Adrenal gland (tissue), 12 donors: ENCODE results near the gene JOSD2. TPM values are rescaled to one million over a fixed set of nuclear protein-coding genes. Genes with fewer than 3 reads are reported as not detected.

ENCODE experiments used
- DNase-seq, 7 donors: peaks; one replicate each; pipeline ENCODE4 v3.0.0-alpha.2; 2019 to 2020
- H3K27ac ChIP-seq, 5 donors: fragments of 200-600 bp; sonication (generic) in 4 of 5; 1 replicate in 3 of 5; 2 replicates in 2 of 5; pipeline versions ENCODE4 v1.5.1 to v1.8.0; 2016 to 2020; ENCODE audit warnings: mild to moderate bottlenecking in 1 of 5
- H3K27me3 ChIP-seq: fragments of 200-600 bp; 2 replicates; pipeline ENCODE4 v1.8.0; 2021
- H3K36me3 ChIP-seq, 2 donors: fragments of 200-600 bp; replicated peaks in 1 of 2; 1 replicate in 1 of 2; 2 replicates in 1 of 2; pipeline versions ENCODE4 v1.5.1 to v1.8.0; 2018 to 2022
- H3K4me1 ChIP-seq, 2 donors: fragments of 200-600 bp; replicated peaks in 1 of 2; 1 replicate in 1 of 2; 2 replicates in 1 of 2; pipeline versions ENCODE4 v1.5.1 to v1.8.0; 2018 to 2021
- H3K4me3 ChIP-seq, 4 donors: fragments of 200-600 bp; sonication (generic) in 3 of 4; one replicate each; pipeline ENCODE4 v1.5.1; 2016 to 2018
- H3K9me3 ChIP-seq, 3 donors: fragments of 200-600 bp; sonication (generic) in 1 of 3; replicated peaks in 1 of 3; 1 replicate in 2 of 3; 2 replicates in 1 of 3; pipeline versions ENCODE4 v1.5.1 to v1.8.0; 2016 to 2021
- POLR2A ChIP-seq, 2 donors: fragments of 450-650 bp; IDR thresholded peaks; one replicate each; pipeline ENCODE4 v1.6.1; 2017; ENCODE audit warnings: antibody characterized with exemption in 2 of 2, mild to moderate bottlenecking in 2 of 2, moderate library complexity in 1 of 2
- WGBS, 4 donors: extraction: QIAGEN DNeasy Blood & Tissue Kit in 2 of 4; methylation state at CpG; one replicate each; pipeline versions ENCODE4 v1.1.5 to v1.1.7; 2013 to 2017; 5-methylcytosine and 5-hydroxymethylcytosine counted together
- intact Hi-C, 2 donors: fragments of 100-400 bp; cut with DNase I; formaldehyde crosslinking; loops; one replicate each; pipeline versions ENCODE4 v1.14.1 to v1.15.0; 2022 to 2023
- polyA plus RNA-seq, 3 donors: library from polyadenylated mRNA; stranded (reverse); fragments of 200-250 nt in 2 of 3; fragments of 350-450 nt in 1 of 3; fragmentation: Illumina TruSeq in 1 of 3; extraction: RNeasy Lipid Tissue Mini Kit (QIAGEN cat#74804) in 1 of 3; gene quantifications; one replicate each; pipeline ENCODE4 v1.2.3, GENCODE V29; 2013 to 2014
- total RNA-seq, 9 donors: library from RNA; depleted of rRNA in 4 of 9; stranded (reverse); fragments of >200 nt in 4 of 9; fragments of 120-200 nt in 1 of 9; fragmentation: NEBNext Ultra II Directional in 1 of 9; extraction: Animal tissue kit (Norgen Biotek cat#: 25700) in 1 of 9; gene quantifications; one replicate each; pipeline versions ENCODE4 v1.1.0 to v1.2.4, GENCODE V29; 2013 to 2023
- TF ChIP-seq, protein P1 (sequence below), 6 experiments: fragments of 450-650 bp in 4 of 6; fragments of 200-600 bp in 2 of 6; sonication (generic) in 1 of 6; IDR thresholded peaks; 1 replicate in 5 of 6; 2 replicates in 1 of 6; pipeline versions ENCODE4 v1.5.1 to v1.8.0; 2016 to 2021; ENCODE audit warnings: antibody characterized with exemption in 6 of 6, mild to moderate bottlenecking in 2 of 6, moderate library complexity in 1 of 6
- donor health status: healthy with polysubstance abuse.
- donor health status: Bipolar disorder and iron deficiency.
- donor health status: DM: yes; HTN: yes; CAD: no.
- donor health status: DM: no; HTN: no; CAD: no.
- donor health status: DM: no; HTN: no; CAD: no.
- donor health status: DM: yes; HTN: yes; CAD: no.

Gene JOSD2
- total and polyA plus RNA-seq, 12 donors = 1.2 to 70.9 (median 36.6) TPM

GRCh38 chr19:50536662-50537305 lies 25.8 kb upstream of the JOSD2 start:
- Histone ChIP-seq H3K27me3 (peaks cover 4% of the 10 kb centered on the region), H3K27ac (no peak overlapping the region), H3K4me1 (no peaks in the 10 kb centered on the region), H3K36me3 (no peaks in the 10 kb centered on the region), H3K9me3 (peaks cover 0 to 3% (median 0%) of the 10 kb centered on the region in 3 donors), H3K4me3 (no peak overlapping the region)
- 84 to 87% (median 85%) methylated on average over 13 to 16 of the region's 16 CpGs for WGBS, 4 donors
- DNase-seq = no peak
- intact Hi-C loops = loop anchor here in 1 of 2 donors (5.0 kb wide), 1 partner anchor 241 kb away; no protein-coding TSS in a partner anchor
- TF ChIP-seq, protein P1, sequence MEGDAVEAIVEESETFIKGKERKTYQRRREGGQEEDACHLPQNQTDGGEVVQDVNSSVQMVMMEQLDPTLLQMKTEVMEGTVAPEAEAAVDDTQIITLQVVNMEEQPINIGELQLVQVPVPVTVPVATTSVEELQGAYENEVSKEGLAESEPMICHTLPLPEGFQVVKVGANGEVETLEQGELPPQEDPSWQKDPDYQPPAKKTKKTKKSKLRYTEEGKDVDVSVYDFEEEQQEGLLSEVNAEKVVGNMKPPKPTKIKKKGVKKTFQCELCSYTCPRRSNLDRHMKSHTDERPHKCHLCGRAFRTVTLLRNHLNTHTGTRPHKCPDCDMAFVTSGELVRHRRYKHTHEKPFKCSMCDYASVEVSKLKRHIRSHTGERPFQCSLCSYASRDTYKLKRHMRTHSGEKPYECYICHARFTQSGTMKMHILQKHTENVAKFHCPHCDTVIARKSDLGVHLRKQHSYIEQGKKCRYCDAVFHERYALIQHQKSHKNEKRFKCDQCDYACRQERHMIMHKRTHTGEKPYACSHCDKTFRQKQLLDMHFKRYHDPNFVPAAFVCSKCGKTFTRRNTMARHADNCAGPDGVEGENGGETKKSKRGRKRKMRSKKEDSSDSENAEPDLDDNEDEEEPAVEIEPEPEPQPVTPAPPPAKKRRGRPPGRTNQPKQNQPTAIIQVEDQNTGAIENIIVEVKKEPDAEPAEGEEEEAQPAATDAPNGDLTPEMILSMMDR (IDR thresholded peaks at IDR 0.05) = no peak
- no peak for TF ChIP-seq POLR2A (IDR thresholded peaks at IDR 0.05)

- Histone ChIP-seq H3K27me3 (peaks cover 4% of the 10 kb centered on the region), H3K36me3 (no peaks in the 10 kb centered on the region), H3K4me3 (no peak overlapping the region), H3K4me1 (no peaks in the 10 kb centered on the region), H3K9me3 (peaks cover 0 to 3% (median 0%) of the 10 kb centered on the region in 3 donors), H3K27ac (peak overlapping the region in 1 of 5 donors; percentile 14)
- intact Hi-C loops = loop anchor here in 1 of 2 donors (5.0 kb wide), 1 partner anchor 242 kb away; no protein-coding TSS in a partner anchor
- DNase-seq = no peak
- 73 to 87% (median 77%) methylated on average over 10 to 11 of the region's 11 CpGs for WGBS, 4 donors
- TF ChIP-seq, protein P1 (IDR thresholded peaks at IDR 0.05) = no peak
- TF ChIP-seq POLR2A (IDR thresholded peaks at IDR 0.05) = no peak
These were observed 24.7 kb upstream of the JOSD2 start for GRCh38 chr19:50535672-50536187.

- no peak overlapping the region for H3K27ac ChIP-seq
- DNase-seq = no peak
- peaks cover 0 to 3% (median 0%) of the 10 kb centered on the region in 3 donors for H3K9me3 ChIP-seq
- TF ChIP-seq POLR2A (IDR thresholded peaks at IDR 0.05) = no peak
- TF ChIP-seq, protein P1 (IDR thresholded peaks at IDR 0.05) = no peak
- peaks cover 4% of the 10 kb centered on the region for H3K27me3 ChIP-seq
- no peaks in the 10 kb centered on the region for H3K4me1 ChIP-seq
- intact Hi-C loops = no loop called here
- no peaks in the 10 kb centered on the region for H3K36me3 ChIP-seq
- WGBS, 4 donors = 93 to 97% (median 95%) methylated on average over 3 of the region's 3 CpGs
- H3K4me3 ChIP-seq = no peak overlapping the region
These were observed 23.5 kb upstream of the JOSD2 start for GRCh38 chr19:50534478-50534877.

DNA sequence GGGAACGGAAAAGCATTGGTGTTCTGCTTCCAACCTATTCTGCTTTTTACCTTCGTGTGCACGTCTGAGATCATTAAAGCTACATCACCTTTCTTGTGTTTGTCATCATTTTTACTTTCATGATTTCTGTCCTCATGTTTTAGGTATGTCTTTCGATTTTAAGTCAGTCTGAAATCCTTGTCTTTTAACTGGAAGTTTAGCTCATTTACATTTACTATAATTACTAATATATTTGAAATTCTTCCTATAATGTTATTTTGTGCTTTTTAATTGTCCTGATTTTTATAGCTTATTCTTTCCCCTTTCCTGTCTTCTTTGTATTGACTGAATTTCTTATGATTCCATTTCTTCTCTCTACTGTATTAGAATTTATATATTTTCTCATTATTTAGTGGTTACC lies 22.0 kb upstream of the JOSD2 start:
- Histone ChIP-seq H3K4me3 (no peak overlapping the region), H3K36me3 (no peaks in the 10 kb centered on the region), H3K4me1 (no peaks in the 10 kb centered on the region), H3K9me3 (peaks cover 0 to 3% (median 0%) of the 10 kb centered on the region in 3 donors), H3K27me3 (peaks cover 4% of the 10 kb centered on the region), H3K27ac (no peak overlapping the region)
- no peak for DNase-seq
- intact Hi-C loops = no loop called here
- TF ChIP-seq, protein P1 (IDR thresholded peaks at IDR 0.05) = no peak
- no peak for TF ChIP-seq POLR2A (IDR thresholded peaks at IDR 0.05)
- WGBS, 4 donors = 74 to 81% (median 77%) methylated on average over 4 of the region's 4 CpGs
